ENCODE data around the gene ADCY3. TPM values are rescaled to one million over a fixed set of nuclear protein-coding genes. Genes with fewer than 3 reads are reported as not detected.

Gene ADCY3
- total RNA-seq, 1 experiment from 2014 or later: 71.1 TPM

DNA sequence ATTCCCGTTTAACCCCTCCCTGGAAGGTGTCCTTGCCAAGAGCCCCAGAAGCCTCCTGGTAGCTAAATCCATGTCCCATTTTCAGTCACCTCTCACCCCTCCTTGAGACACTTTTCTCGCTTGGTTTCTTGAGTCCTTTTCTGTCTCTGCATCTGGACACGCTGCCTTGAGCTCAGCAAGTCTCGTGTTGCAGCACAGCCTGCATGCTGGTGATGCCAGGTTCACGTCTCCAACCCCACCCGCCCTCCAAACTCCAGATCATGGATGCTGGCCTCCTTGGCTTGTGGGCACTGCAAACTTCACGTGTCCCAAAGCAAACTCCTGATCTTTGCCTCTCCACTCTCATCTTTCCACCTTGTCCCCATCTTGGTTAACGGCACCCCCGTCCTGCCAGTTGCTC is 87.5 kb downstream of the ADCY3 start (continued):
- TF ChIP-seq JUND (IDR thresholded peaks at IDR 0.05): no peak
- TF ChIP-seq TCF7L2 (IDR thresholded peaks at IDR 0.05; ENCODE audit: borderline replicate concordance, extremely low read depth, insufficient read depth, insufficient read length): no peak
- no peak for TF ChIP-seq POLR2AphosphoS5 (IDR thresholded peaks at IDR 0.05; ENCODE audit: low read depth, low read length)
- TF ChIP-seq POLR2A (IDR thresholded peaks at IDR 0.05; ENCODE audit: borderline replicate concordance, extremely low read depth, insufficient read depth, insufficient read length): no peak
- TF ChIP-seq MAX (IDR thresholded peaks at IDR 0.05): no peak
- no peak for TF ChIP-seq FOSL1 (IDR thresholded peaks at IDR 0.05; ENCODE audit: low read depth)

DNA sequence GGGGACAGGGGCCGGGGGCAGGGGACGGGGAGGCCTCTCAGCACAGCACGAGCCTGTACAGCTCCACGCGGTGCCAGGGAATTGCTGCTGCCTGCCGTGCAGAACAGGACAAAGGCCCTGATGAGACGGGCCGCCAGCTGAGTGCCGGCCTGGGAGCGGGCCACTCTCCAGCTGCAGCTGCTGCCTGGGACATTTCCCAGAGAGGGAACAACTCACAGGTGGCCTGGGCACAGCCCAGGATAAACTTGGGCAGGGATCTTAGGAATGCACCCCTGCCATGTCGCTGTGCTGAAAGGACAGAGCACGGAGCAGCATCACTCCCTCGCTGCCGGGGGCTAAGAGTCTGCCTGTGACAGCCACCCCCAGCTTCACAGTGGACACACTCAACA is 88.0 kb downstream of the ADCY3 start:
- CTCF ChIA-PET: no interaction called here
- no peaks in the 10 kb centered on the region for H3K79me2 ChIP-seq (ENCODE audit: insufficient read depth, low read length)
- no peak overlapping the region for H3K4me2 ChIP-seq (ENCODE audit: low read length)
- H3K4me1 ChIP-seq (ENCODE audit: control insufficient read depth in 1 of 2, insufficient read depth in 2 of 2, low read length in 2 of 2): peaks cover 0 to 17% of the 10 kb centered on the region in 2 experiments; a peak in 2 of 4 replicates
- peaks cover 0 to 19% of the 10 kb centered on the region in 2 experiments; a peak in 3 of 4 replicates for H3K36me3 ChIP-seq (ENCODE audit: control insufficient read depth in 1 of 2, insufficient read depth in 2 of 2, low read length in 2 of 2)
- H2AFZ ChIP-seq (ENCODE audit: low read depth, low read length, poor library complexity, severe bottlenecking): no peak overlapping the region
- RAD21 ChIA-PET (ENCODE audit: low non-redundant PET in 1 of 2, low total read pairs in 2 of 2, uncharacterized antibody in 2 of 2, unreplicated experiment in 2 of 2): no interaction called here
- POLR2A ChIA-PET: no interaction called here
- no peaks in the 10 kb centered on the region for H3K27me3 ChIP-seq (ENCODE audit: insufficient read depth, low read length)
- no TSS peak for BruUV-seq (replicated peaks)
- intact Hi-C loops (cut with micrococcal nuclease): no loop called here
- ATAC-seq: no peak
- no peaks in the 10 kb centered on the region for H3K9me3 ChIP-seq (ENCODE audit: control insufficient read depth in 1 of 2, insufficient read depth in 1 of 2, low read depth in 1 of 2, low read length in 2 of 2)
- H3K27ac ChIP-seq (ENCODE audit: low read depth, low read length): no peak overlapping the region
- no peak overlapping the region for H3K9ac ChIP-seq (ENCODE audit: low read length)
- DNase-seq (ENCODE audit: low read depth, low spot score): no peak
- no peaks in the 10 kb centered on the region for H4K20me1 ChIP-seq (ENCODE audit: insufficient read depth)
- H3K9me2 ChIP-seq (ENCODE audit: insufficient read depth): no peaks in the 10 kb centered on the region
- no peak overlapping the region for H3K4me3 ChIP-seq (replicated peaks in 1 of 2; ENCODE audit: low read depth in 1 of 2, low read length in 2 of 2)
- TF ChIP-seq TCF7L2 (IDR thresholded peaks at IDR 0.05; ENCODE audit: borderline replicate concordance, extremely low read depth, insufficient read depth, insufficient read length): no peak
- no peak for TF ChIP-seq POLR2AphosphoS5 (IDR thresholded peaks at IDR 0.05; ENCODE audit: low read depth, low read length)
- TF ChIP-seq SIN3A (IDR thresholded peaks at IDR 0.05; ENCODE audit: low read depth): no peak
- TF ChIP-seq CBX3 (IDR thresholded peaks at IDR 0.05; ENCODE audit: low read depth): no peak
- TF ChIP-seq POLR2A (IDR thresholded peaks at IDR 0.05; ENCODE audit: borderline replicate concordance, extremely low read depth, insufficient read depth, insufficient read length): no peak
- TF ChIP-seq CEBPB (IDR thresholded peaks at IDR 0.05; ENCODE audit: low read depth): no peak
- no peak for TF ChIP-seq EZH2 (IDR thresholded peaks at IDR 0.05)
- TF ChIP-seq EGR1 (IDR thresholded peaks at IDR 0.05; ENCODE audit: low read depth): no peak
- TF ChIP-seq RAD21 (IDR thresholded peaks at IDR 0.05; ENCODE audit: low read depth): no peak
- no peak for TF ChIP-seq MAX (IDR thresholded peaks at IDR 0.05)
- TF ChIP-seq JUND (IDR thresholded peaks at IDR 0.05): no peak
- TF ChIP-seq, protein P1, sequence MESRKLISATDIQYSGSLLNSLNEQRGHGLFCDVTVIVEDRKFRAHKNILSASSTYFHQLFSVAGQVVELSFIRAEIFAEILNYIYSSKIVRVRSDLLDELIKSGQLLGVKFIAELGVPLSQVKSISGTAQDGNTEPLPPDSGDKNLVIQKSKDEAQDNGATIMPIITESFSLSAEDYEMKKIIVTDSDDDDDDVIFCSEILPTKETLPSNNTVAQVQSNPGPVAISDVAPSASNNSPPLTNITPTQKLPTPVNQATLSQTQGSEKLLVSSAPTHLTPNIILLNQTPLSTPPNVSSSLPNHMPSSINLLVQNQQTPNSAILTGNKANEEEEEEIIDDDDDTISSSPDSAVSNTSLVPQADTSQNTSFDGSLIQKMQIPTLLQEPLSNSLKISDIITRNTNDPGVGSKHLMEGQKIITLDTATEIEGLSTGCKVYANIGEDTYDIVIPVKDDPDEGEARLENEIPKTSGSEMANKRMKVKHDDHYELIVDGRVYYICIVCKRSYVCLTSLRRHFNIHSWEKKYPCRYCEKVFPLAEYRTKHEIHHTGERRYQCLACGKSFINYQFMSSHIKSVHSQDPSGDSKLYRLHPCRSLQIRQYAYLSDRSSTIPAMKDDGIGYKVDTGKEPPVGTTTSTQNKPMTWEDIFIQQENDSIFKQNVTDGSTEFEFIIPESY (IDR thresholded peaks at IDR 0.05; ENCODE audit: extremely low read depth, insufficient replicate concordance, low read length): no peak
- no peak for TF ChIP-seq YY1 (IDR thresholded peaks at IDR 0.05; ENCODE audit: extremely low read depth, insufficient replicate concordance, low read depth, low read length)
- no peak for TF ChIP-seq ZFX (IDR thresholded peaks at IDR 0.05)
- TF ChIP-seq REST (IDR thresholded peaks at IDR 0.05; ENCODE audit: low read depth): no peak
- no peak for TF ChIP-seq SRF (IDR thresholded peaks at IDR 0.05; ENCODE audit: low read depth)
- no peak for TF ChIP-seq ELF1 (IDR thresholded peaks at IDR 0.05; ENCODE audit: borderline replicate concordance, low read depth)

Measured in HCT116 (cell line).